HEK293T (cell line): ENCODE data around the gene RMP24.
"Not testable (repeated sequence)": the region's sequence is repeated elsewhere in the genome, so short reads cannot be mapped to it uniquely, and the experiment has no call there.

ENCODE experiments used
- CTCF ChIA-PET: fragments of 350-600 bp; formaldehyde crosslinking; extraction: SDS; loops from one replicate; lab custom pipeline; 2021; ENCODE audit warnings: antibody characterized with exemption, inconsistent platforms; lab: Yijun Ruan, JAX
- POLR2A ChIA-PET: fragments of 350-600 bp; formaldehyde crosslinking; extraction: SDS; loops from one replicate; lab custom pipeline; 2020; ENCODE audit warnings: antibody characterized with exemption, inconsistent platforms; lab: Yijun Ruan, JAX
- DNase-seq: peaks from one replicate; pipeline ENCODE4 v3.0.0; 2012; ENCODE audit warnings: mixed read lengths; ENCODE audit errors: extremely low spot score
- ARNT ChIP-seq: fragments of 450-650 bp; IDR thresholded peaks from 2 replicates; pipeline ENCODE4 v1.6.1; 2017; ENCODE audit warnings: mild to moderate bottlenecking
- BHLHE40 ChIP-seq: fragments of 450-650 bp; IDR thresholded peaks from 2 replicates; pipeline ENCODE4 v1.6.1; 2016; ENCODE audit warnings: mild to moderate bottlenecking, moderate library complexity, borderline replicate concordance
- CTBP1 ChIP-seq: fragments of 450-650 bp; IDR thresholded peaks from 2 replicates; pipeline ENCODE4 v1.6.1; 2016; ENCODE audit warnings: borderline replicate concordance
- ELF4 ChIP-seq: fragments of 450-650 bp; IDR thresholded peaks from 2 replicates; pipeline ENCODE4 v1.6.1; 2017; ENCODE audit warnings: antibody characterized with exemption
- FOXA1 ChIP-seq: fragments of 450-650 bp; IDR thresholded peaks from 2 replicates; pipeline ENCODE4 v1.6.1; 2016; ENCODE audit warnings: mild to moderate bottlenecking
- FOXK2 ChIP-seq: fragments of 450-650 bp; IDR thresholded peaks from 2 replicates; pipeline ENCODE4 v1.6.1; 2016; ENCODE audit warnings: mild to moderate bottlenecking
- FOXM1 ChIP-seq: fragments of 450-650 bp; IDR thresholded peaks from 2 replicates; pipeline ENCODE4 v1.6.1; 2017; ENCODE audit warnings: mild to moderate bottlenecking, borderline replicate concordance
- HDGF ChIP-seq: fragments of 450-650 bp; IDR thresholded peaks from 2 replicates; pipeline ENCODE4 v1.6.1; 2017; ENCODE audit warnings: antibody characterized with exemption, borderline replicate concordance
- L3MBTL2 ChIP-seq: fragments of 450-650 bp; conservative IDR thresholded peaks from 2 replicates; pipeline ENCODE4 v1.6.1; 2016; ENCODE audit warnings: mild to moderate bottlenecking
- LEF1 ChIP-seq: fragments of 450-650 bp; IDR thresholded peaks from 2 replicates; pipeline ENCODE4 v1.6.1; 2017; ENCODE audit warnings: mild to moderate bottlenecking, borderline replicate concordance
- NFRKB ChIP-seq: fragments of 450-650 bp; IDR thresholded peaks from 2 replicates; pipeline ENCODE4 v1.6.1; 2016; ENCODE audit warnings: mild to moderate bottlenecking, moderate library complexity
- PKNOX1 ChIP-seq: fragments of 450-650 bp; IDR thresholded peaks from 2 replicates; pipeline ENCODE4 v1.6.1; 2016
- SP1 ChIP-seq: fragments of 450-650 bp; IDR thresholded peaks from 2 replicates; pipeline ENCODE4 v1.6.1; 2017
- SUZ12 ChIP-seq: fragments of 450-650 bp; IDR thresholded peaks from 2 replicates; pipeline ENCODE4 v1.6.1; 2016; ENCODE audit warnings: mild to moderate bottlenecking
- TARDBP ChIP-seq: fragments of 450-650 bp; IDR thresholded peaks from 2 replicates; pipeline ENCODE4 v1.6.1; 2016
- ZNF384 ChIP-seq: fragments of 450-650 bp; IDR thresholded peaks from 2 replicates; pipeline ENCODE4 v1.6.1; 2016

The RMP24 gene

DNA sequence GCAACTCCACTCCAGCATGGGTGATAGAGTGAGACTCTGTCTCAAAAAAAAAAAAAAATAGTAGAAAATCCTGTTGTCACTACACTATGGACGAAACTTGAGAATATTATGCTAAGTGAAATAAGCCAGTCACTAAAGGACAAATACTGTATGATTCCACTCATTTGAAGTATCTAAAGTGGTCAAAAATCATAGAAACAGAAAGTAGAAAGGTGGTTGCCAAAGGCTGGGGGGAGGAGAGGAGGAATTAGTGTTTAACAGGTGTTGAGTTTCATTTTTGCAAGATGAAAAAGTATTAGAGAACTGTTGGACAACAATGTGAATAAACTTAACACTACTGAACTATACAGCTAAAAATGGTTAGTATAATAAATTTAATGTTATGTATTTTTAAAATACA is 18.8 kb upstream of the RMP24 start:
- no peak for DNase-seq
- TF ChIP-seq FOXA1 (no peak), FOXK2 (no peak), ZNF384 (no peak), TARDBP (no peak), HDGF (no peak), ELF4 (no peak), NFRKB (no peak), PKNOX1 (no peak), SUZ12 (no peak), FOXM1 (no peak), L3MBTL2 (no peak), SP1 (no peak), CTBP1 (no peak), ARNT (no peak), LEF1 (no peak), BHLHE40 (no peak)
- CTCF ChIA-PET: no interaction called here
- POLR2A ChIA-PET: no interaction called here

- POLR2A ChIA-PET: no interaction called here
- CTCF ChIA-PET: no interaction called here
- DNase-seq: no peak
- no peak for TF ChIP-seq PKNOX1
- TF ChIP-seq ELF4: no peak
- TF ChIP-seq SP1: no peak
- TF ChIP-seq FOXM1: no peak
These were observed 16.3 kb upstream of the RMP24 start for GRCh38 chr18:35956226-35956625.

DNA sequence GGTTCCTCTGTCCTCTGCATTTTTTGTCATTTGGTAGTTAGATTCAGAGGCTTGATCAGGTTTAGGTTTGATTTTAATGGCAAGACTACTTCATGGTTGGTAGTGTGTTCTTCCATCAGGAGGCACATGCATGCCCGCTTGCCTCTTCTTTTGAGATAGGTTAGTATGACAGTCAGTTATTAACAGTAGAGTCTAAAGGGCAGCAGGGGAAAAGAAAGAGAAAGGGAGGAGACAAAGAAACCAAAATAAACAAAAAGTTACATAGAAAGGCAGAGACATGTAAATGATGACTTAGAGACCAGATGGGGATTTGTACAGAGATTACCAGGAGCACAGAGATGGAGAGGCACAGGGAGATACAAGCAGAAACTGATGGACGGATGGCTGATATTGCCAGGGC is 10.2 kb upstream of the RMP24 start:
- CTCF ChIA-PET: no interaction called here
- TF ChIP-seq SP1: no peak
- TF ChIP-seq NFRKB: no peak
- no peak for TF ChIP-seq FOXM1
- no peak for TF ChIP-seq HDGF
- TF ChIP-seq PKNOX1: no peak
- TF ChIP-seq L3MBTL2: no peak
- no peak for TF ChIP-seq FOXK2
- TF ChIP-seq SUZ12: no peak
- TF ChIP-seq ARNT: no peak
- POLR2A ChIA-PET: no interaction called here
- DNase-seq: no peak

DNA sequence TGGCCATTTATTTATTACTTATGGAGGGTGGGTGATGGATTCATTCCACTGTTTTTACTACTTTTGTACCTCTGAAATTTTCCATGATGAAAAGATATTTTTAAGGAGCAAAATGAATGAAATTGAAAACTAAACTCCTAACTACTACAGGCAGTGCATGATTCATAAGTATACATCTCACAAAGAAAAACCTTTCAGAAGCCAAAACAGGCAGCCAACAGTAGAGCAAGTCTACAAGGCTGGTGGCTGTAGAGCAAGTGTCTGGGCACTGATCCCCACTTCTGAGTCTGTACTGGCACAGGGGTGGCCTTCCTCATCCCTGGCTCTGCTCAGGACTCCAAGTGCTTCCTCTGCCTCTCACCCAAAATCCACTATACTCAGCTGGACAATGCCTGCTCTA is 8.2 kb upstream of the RMP24 start:
- ChIA-PET CTCF (no interaction called here), POLR2A (no interaction called here)
- TF ChIP-seq ARNT: no peak
- TF ChIP-seq NFRKB: no peak
- TF ChIP-seq SP1: no peak
- no peak for TF ChIP-seq ELF4
- TF ChIP-seq TARDBP: no peak
- no peak for TF ChIP-seq HDGF
- no peak for TF ChIP-seq L3MBTL2
- no peak for TF ChIP-seq CTBP1

GRCh38 chr18:35967866-35968265 is 4.6 kb upstream of the RMP24 start:
- not testable (repeated sequence) for DNase-seq
- POLR2A ChIA-PET: interaction anchor here (1.2 kb wide), 1 partner anchor 26 kb away, joined by 3 read pairs; no protein-coding TSS in a partner anchor
- CTCF ChIA-PET: interaction anchor here (0.6 to 0.9 kb wide), 2 partner anchors 17 to 256 kb away, joined by 5 to 6 read pairs; no protein-coding TSS in a partner anchor

More for the DNA sequence above, 8.2 kb upstream of the RMP24 start:
- DNase-seq: no peak

- DNase-seq: no peak
- CTCF ChIA-PET: interaction anchor here (0.6 to 0.9 kb wide), 2 partner anchors 18 to 256 kb away, joined by 5 to 6 read pairs; no protein-coding TSS in a partner anchor
- no peak for TF ChIP-seq L3MBTL2
- no peak for TF ChIP-seq ELF4
- TF ChIP-seq TARDBP: no peak
- no peak for TF ChIP-seq LEF1
- no peak for TF ChIP-seq ARNT
- no peak for TF ChIP-seq SUZ12
- no peak for TF ChIP-seq FOXA1
- no peak for TF ChIP-seq FOXK2
- no peak for TF ChIP-seq HDGF
- no peak for TF ChIP-seq NFRKB
- no peak for TF ChIP-seq CTBP1
- no peak for TF ChIP-seq BHLHE40
- no peak for TF ChIP-seq SP1
- no peak for TF ChIP-seq PKNOX1
- TF ChIP-seq ZNF384: no peak
- no peak for TF ChIP-seq FOXM1
- POLR2A ChIA-PET: no interaction called here
These were observed 4.1 kb upstream of the RMP24 start for GRCh38 chr18:35968278-35968880.
